Gastrocnemius medialis (tissue), 4 donors: ENCODE measurements around the gene KCNJ10. TPM values are rescaled to one million over a fixed set of nuclear protein-coding genes. Genes with fewer than 3 reads are reported as not detected.

Experiments
- ATAC-seq, 2 donors: fragments of 150-250 bp; one replicate each; pipeline ENCODE4 v1.9.1; 2016
- DNase-seq, 2 donors: peaks; one replicate each; pipeline ENCODE4 v3.0.0-alpha.2; 2019
- H3K27ac ChIP-seq, 4 donors: fragments of 200-600 bp; sonication (generic); 1 replicate in 1 of 4; 2 replicates in 3 of 4; pipeline ENCODE4 v1.5.1; 2016 to 2018; ENCODE audit warnings: mild to moderate bottlenecking in 2 of 4, moderate library complexity in 1 of 4
- H3K27me3 ChIP-seq, 3 donors: fragments of 200-600 bp; sonication (generic) in 2 of 3; 1 replicate in 1 of 3; 2 replicates in 2 of 3; pipeline versions ENCODE4 v1.5.1 to v1.6.0; 2016 to 2019; ENCODE audit warnings: mild to moderate bottlenecking in 1 of 3, moderate library complexity in 1 of 3
- H3K36me3 ChIP-seq, 2 donors: fragments of 200-600 bp; sonication (generic) in 1 of 2; one replicate each; pipeline ENCODE4 v1.5.1; 2017 to 2018
- H3K4me1 ChIP-seq, 2 donors: fragments of 200-600 bp; sonication (generic) in 1 of 2; one replicate each; pipeline ENCODE4 v1.5.1; 2016 to 2017; ENCODE audit warnings: mild to moderate bottlenecking in 2 of 2
- H3K4me3 ChIP-seq, 4 donors: fragments of 200-600 bp; sonication (generic) in 3 of 4; 1 replicate in 1 of 4; 2 replicates in 3 of 4; pipeline ENCODE4 v1.5.1; 2016 to 2019; ENCODE audit warnings: mild to moderate bottlenecking in 2 of 4
- H3K9me3 ChIP-seq, 3 donors: fragments of 200-600 bp; sonication (generic) in 2 of 3; 1 replicate in 1 of 3; 2 replicates in 2 of 3; pipeline ENCODE4 v1.5.1; 2016 to 2019
- POLR2A ChIP-seq, 2 donors: fragments of 450-650 bp; IDR thresholded peaks; one replicate each; pipeline ENCODE4 v1.6.1; 2017; ENCODE audit warnings: antibody characterized with exemption in 2 of 2, mild to moderate bottlenecking in 2 of 2, moderate library complexity in 2 of 2
- in situ Hi-C, 4 donors: fragments of 200-750 bp; cut with MboI; loops; one replicate each; pipeline versions ENCODE4 v1.15.0 to v1.8.0; 2017; ENCODE audit warnings: low sequenced_read_pairs in 4 of 4
- intact Hi-C: fragments of 100-400 bp; cut with DNase I; formaldehyde crosslinking; loops from one replicate; pipeline ENCODE4 v1.15.1; 2023; ENCODE audit warnings: low total_unique reads
- total RNA-seq, 4 donors: library from RNA; depleted of rRNA; stranded (reverse); fragments of >200 nt; gene quantifications; one replicate each; pipeline versions ENCODE4 v1.1.0 to v1.2.3, GENCODE V29; 2016
- TF ChIP-seq, protein P1 (sequence below), 5 experiments: fragments of 450-650 bp in 3 of 5; fragments of 200-600 bp in 2 of 5; sonication (generic) in 2 of 5; IDR thresholded peaks in 4 of 5; conservative IDR thresholded peaks in 1 of 5; 1 replicate in 4 of 5; 2 replicates in 1 of 5; pipeline ENCODE4 v1.5.1; 2016 to 2019; ENCODE audit warnings: antibody characterized with exemption in 5 of 5, mild to moderate bottlenecking in 3 of 5, moderate library complexity in 3 of 5

The KCNJ10 gene
- total RNA-seq, 4 donors from 2014 or later = not detected

DNA sequence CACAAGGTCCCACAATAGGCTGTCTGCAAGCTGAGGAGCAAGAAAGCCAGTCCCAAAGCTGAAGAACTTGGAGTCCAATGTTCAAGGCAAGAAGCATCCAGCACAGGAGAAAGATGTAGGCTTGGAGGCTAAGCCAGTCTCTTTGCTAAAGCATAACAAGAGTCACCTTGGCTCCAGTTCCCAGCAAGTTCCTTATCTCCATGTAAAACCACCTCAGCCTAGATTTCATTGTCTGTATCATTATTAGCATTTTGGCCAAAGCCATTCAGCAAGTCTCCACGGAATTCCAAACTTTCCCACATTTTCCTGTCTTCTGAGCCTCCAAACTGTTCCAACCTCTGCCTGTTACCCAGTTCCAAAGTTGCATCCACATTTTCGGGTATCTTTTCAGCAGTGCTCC is 75.1 kb downstream of the KCNJ10 start:
- Histone ChIP-seq H3K27me3 (peaks cover 0 to 6% (median 4%) of the 10 kb centered on the region in 3 donors), H3K4me1 (no peaks in the 10 kb centered on the region), H3K9me3 (no peaks in the 10 kb centered on the region), H3K27ac (no peak overlapping the region), H3K36me3 (no peaks in the 10 kb centered on the region), H3K4me3 (no peak overlapping the region)
- ATAC-seq = no peak
- TF ChIP-seq POLR2A (IDR thresholded peaks at IDR 0.05) = no peak
- TF ChIP-seq, protein P1, sequence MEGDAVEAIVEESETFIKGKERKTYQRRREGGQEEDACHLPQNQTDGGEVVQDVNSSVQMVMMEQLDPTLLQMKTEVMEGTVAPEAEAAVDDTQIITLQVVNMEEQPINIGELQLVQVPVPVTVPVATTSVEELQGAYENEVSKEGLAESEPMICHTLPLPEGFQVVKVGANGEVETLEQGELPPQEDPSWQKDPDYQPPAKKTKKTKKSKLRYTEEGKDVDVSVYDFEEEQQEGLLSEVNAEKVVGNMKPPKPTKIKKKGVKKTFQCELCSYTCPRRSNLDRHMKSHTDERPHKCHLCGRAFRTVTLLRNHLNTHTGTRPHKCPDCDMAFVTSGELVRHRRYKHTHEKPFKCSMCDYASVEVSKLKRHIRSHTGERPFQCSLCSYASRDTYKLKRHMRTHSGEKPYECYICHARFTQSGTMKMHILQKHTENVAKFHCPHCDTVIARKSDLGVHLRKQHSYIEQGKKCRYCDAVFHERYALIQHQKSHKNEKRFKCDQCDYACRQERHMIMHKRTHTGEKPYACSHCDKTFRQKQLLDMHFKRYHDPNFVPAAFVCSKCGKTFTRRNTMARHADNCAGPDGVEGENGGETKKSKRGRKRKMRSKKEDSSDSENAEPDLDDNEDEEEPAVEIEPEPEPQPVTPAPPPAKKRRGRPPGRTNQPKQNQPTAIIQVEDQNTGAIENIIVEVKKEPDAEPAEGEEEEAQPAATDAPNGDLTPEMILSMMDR (IDR thresholded peaks at IDR 0.05 in 4 of 5, conservative IDR thresholded peaks at IDR 0.05 in 1 of 5) = no peak
- no peak for DNase-seq
- in situ Hi-C loops = no loop called here
- intact Hi-C loops = no loop called here

DNA sequence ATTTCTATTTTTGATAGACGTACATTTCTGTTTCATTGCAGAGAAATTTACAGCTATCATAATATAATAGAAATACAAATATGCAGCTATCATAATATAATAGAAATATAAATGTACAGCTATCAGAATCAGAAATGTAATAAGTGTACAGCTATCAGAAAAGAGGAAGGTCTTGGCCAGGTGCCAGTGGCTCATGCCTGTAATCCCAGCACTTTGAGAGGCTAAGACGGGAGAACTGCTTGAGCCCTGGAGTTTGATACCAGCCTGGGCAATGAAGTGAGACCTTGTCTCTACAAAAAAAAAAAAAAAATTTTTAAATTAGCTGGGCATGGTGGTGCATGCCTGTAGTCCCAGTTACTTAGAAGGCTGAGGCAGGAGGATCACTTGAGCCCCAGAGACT is 76.0 kb downstream of the KCNJ10 start:
- Histone ChIP-seq H3K4me3 (no peak overlapping the region), H3K9me3 (no peaks in the 10 kb centered on the region), H3K4me1 (no peaks in the 10 kb centered on the region), H3K27me3 (peaks cover 0 to 4% (median 3%) of the 10 kb centered on the region in 3 donors), H3K36me3 (no peaks in the 10 kb centered on the region), H3K27ac (no peak overlapping the region)
- ATAC-seq (no peak), DNase-seq (no peak)
- TF ChIP-seq, protein P1 (IDR thresholded peaks at IDR 0.05 in 4 of 5, conservative IDR thresholded peaks at IDR 0.05 in 1 of 5) = no peak
- TF ChIP-seq POLR2A (IDR thresholded peaks at IDR 0.05) = no peak
- intact Hi-C loops (no loop called here), in situ Hi-C loops (no loop called here)

DNA sequence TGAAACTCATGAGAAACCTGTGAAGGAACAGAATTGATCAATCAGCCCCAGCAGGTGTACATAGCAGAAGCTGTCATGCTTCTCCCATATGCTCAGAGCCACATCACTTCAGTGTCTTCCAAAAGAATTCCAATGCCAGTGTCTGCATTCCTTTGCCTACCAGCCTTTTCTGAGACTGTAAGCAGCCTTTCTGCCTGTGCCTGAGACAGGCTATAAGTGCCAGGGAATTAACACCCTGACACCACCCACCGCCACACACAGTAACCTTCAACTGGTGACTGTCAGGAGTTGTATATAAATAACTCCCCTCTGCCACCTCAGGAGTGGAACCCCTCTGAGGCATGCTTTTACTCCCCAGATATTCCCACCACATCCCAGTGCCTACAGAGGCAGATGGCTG is 77.8 kb downstream of the KCNJ10 start:
- TF ChIP-seq, protein P1 (IDR thresholded peaks at IDR 0.05 in 4 of 5, conservative IDR thresholded peaks at IDR 0.05 in 1 of 5) = no peak
- no peak for TF ChIP-seq POLR2A (IDR thresholded peaks at IDR 0.05)
- no peaks in the 10 kb centered on the region for H3K36me3 ChIP-seq
- H3K4me3 ChIP-seq = no peak overlapping the region
- intact Hi-C loops = no loop called here
- H3K4me1 ChIP-seq = no peaks in the 10 kb centered on the region
- H3K9me3 ChIP-seq = no peaks in the 10 kb centered on the region
- H3K27ac ChIP-seq = no peak overlapping the region
- DNase-seq (no peak), ATAC-seq (no peak)
- peaks cover 0 to 8% (median 0%) of the 10 kb centered on the region in 3 donors for H3K27me3 ChIP-seq
- in situ Hi-C loops = no loop called here

DNA sequence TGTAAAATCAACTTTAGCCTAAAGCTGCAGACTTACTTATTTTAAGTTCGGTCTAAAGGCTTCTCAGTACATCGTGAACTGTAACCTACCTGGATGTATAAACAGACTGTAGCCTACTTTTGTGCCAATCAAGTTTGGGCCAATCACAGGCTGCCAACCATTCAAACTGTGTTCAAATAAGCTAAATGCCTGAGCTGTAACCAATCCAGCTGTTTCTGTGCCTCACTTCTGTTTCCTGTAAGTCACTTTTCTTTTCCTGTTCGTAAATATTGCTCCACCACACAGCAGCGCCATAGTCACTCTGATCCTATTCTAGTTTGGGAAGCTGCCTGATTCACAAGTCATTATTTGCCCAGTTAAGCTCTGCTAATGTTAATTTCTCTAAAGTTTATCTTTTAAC is 78.4 kb downstream of the KCNJ10 start:
- intact Hi-C loops (no loop called here), in situ Hi-C loops (no loop called here)
- DNase-seq (no peak), ATAC-seq (no peak)
- no peak overlapping the region for H3K4me3 ChIP-seq
- no peak overlapping the region for H3K27ac ChIP-seq
- H3K9me3 ChIP-seq = no peaks in the 10 kb centered on the region
- H3K36me3 ChIP-seq = no peaks in the 10 kb centered on the region
- TF ChIP-seq, protein P1 (IDR thresholded peaks at IDR 0.05 in 4 of 5, conservative IDR thresholded peaks at IDR 0.05 in 1 of 5) = no peak
- TF ChIP-seq POLR2A (IDR thresholded peaks at IDR 0.05) = no peak
- no peaks in the 10 kb centered on the region for H3K4me1 ChIP-seq
- H3K27me3 ChIP-seq = peaks cover 0 to 12% (median 0%) of the 10 kb centered on the region in 3 donors

- no peak for DNase-seq
- intact Hi-C loops = no loop called here
- ATAC-seq = no peak
- H3K27me3 ChIP-seq = peaks cover 0 to 14% (median 0%) of the 10 kb centered on the region in 3 donors
- in situ Hi-C loops = no loop called here
- H3K4me3 ChIP-seq = no peak overlapping the region
- H3K27ac ChIP-seq = no peak overlapping the region
- H3K9me3 ChIP-seq = no peaks in the 10 kb centered on the region
- H3K4me1 ChIP-seq = no peaks in the 10 kb centered on the region
- no peaks in the 10 kb centered on the region for H3K36me3 ChIP-seq
- no peak for TF ChIP-seq POLR2A (IDR thresholded peaks at IDR 0.05)
- TF ChIP-seq, protein P1 (IDR thresholded peaks at IDR 0.05 in 4 of 5, conservative IDR thresholded peaks at IDR 0.05 in 1 of 5) = no peak
These were observed 80.0 kb downstream of the KCNJ10 start for GRCh38 chr1:159990005-159990404.
